Measurements from ENCODE around the gene SYNGR4.

The SYNGR4 gene

GRCh38 chr19:48398375-48399235, 34.4 kb downstream of the SYNGR4 start:
- peaks cover 16% of the 10 kb centered on the region for H3K4me1 ChIP-seq (ENCODE audit: control insufficient read depth, insufficient read depth, low read length)
- no peak overlapping the region for H3K27ac ChIP-seq (ENCODE audit: low read length)
- no peaks in the 10 kb centered on the region for H3K36me3 ChIP-seq (ENCODE audit: control insufficient read depth in 2 of 2, insufficient read depth in 2 of 2, low read length in 2 of 2)
- peaks cover 43 to 45% of the 10 kb centered on the region in 2 donors for H3K27me3 ChIP-seq (ENCODE audit: control insufficient read depth in 1 of 2, insufficient read depth in 2 of 2, low read length in 2 of 2)
- peak overlapping the region in 1 of 2 donors; percentile 47 for H3K4me3 ChIP-seq (ENCODE audit: low read length in 2 of 2)
- H3K9ac ChIP-seq (ENCODE audit: low read length in 2 of 2): no peak overlapping the region
- H3K9me3 ChIP-seq (ENCODE audit: control insufficient read depth in 2 of 2, low read length in 2 of 2): no peaks in the 10 kb centered on the region

- H3K4me1 ChIP-seq (ENCODE audit: control insufficient read depth, insufficient read depth, low read length): peaks cover 7% of the 10 kb centered on the region
- H3K4me3 ChIP-seq (ENCODE audit: low read length in 2 of 2): peak overlapping the region in 1 of 2 donors; percentile 54
- no peaks in the 10 kb centered on the region for H3K36me3 ChIP-seq (ENCODE audit: control insufficient read depth in 2 of 2, insufficient read depth in 2 of 2, low read length in 2 of 2)
- H3K27ac ChIP-seq (ENCODE audit: low read length): no peak overlapping the region
- no peaks in the 10 kb centered on the region for H3K9me3 ChIP-seq (ENCODE audit: control insufficient read depth in 2 of 2, low read length in 2 of 2)
- H3K9ac ChIP-seq (ENCODE audit: low read length in 2 of 2): no peak overlapping the region
- peaks cover 30% of the 10 kb centered on the region in 2 donors for H3K27me3 ChIP-seq (ENCODE audit: control insufficient read depth in 1 of 2, insufficient read depth in 2 of 2, low read length in 2 of 2)
Measured at GRCh38 chr19:48400018-48400742, 36.0 kb downstream of the SYNGR4 start.

- peaks cover 5 to 6% of the 10 kb centered on the region in 2 donors for H3K9me3 ChIP-seq (ENCODE audit: control insufficient read depth in 2 of 2, low read length in 2 of 2)
- H3K9ac ChIP-seq (ENCODE audit: low read length in 2 of 2): no peak overlapping the region
- peaks cover 19 to 26% of the 10 kb centered on the region in 2 donors for H3K27me3 ChIP-seq (ENCODE audit: control insufficient read depth in 1 of 2, insufficient read depth in 2 of 2, low read length in 2 of 2)
- H3K36me3 ChIP-seq (ENCODE audit: control insufficient read depth in 2 of 2, insufficient read depth in 2 of 2, low read length in 2 of 2): no peaks in the 10 kb centered on the region
- no peak overlapping the region for H3K27ac ChIP-seq (ENCODE audit: low read length)
- H3K4me1 ChIP-seq (ENCODE audit: control insufficient read depth, insufficient read depth, low read length): peaks cover 7% of the 10 kb centered on the region
- H3K4me3 ChIP-seq (ENCODE audit: low read length in 2 of 2): no peak overlapping the region
Measured at GRCh38 chr19:48401287-48401686, 37.1 kb downstream of the SYNGR4 start.

GRCh38 chr19:48403606-48404005, 39.4 kb downstream of the SYNGR4 start:
- Histone ChIP-seq H3K4me1 (ENCODE audit: control insufficient read depth, insufficient read depth, low read length) (peaks cover 5% of the 10 kb centered on the region), H3K4me3 (ENCODE audit: low read length in 2 of 2) (no peak overlapping the region), H3K27me3 (ENCODE audit: control insufficient read depth in 1 of 2, insufficient read depth in 2 of 2, low read length in 2 of 2) (peaks cover 0 to 8% of the 10 kb centered on the region in 2 donors), H3K9ac (ENCODE audit: low read length in 2 of 2) (no peak overlapping the region), H3K27ac (ENCODE audit: low read length) (no peak overlapping the region), H3K9me3 (ENCODE audit: control insufficient read depth in 2 of 2, low read length in 2 of 2) (peaks cover 5 to 6% of the 10 kb centered on the region in 2 donors), H3K36me3 (ENCODE audit: control insufficient read depth in 2 of 2, insufficient read depth in 2 of 2, low read length in 2 of 2) (no peaks in the 10 kb centered on the region)

- Histone ChIP-seq H3K36me3 (ENCODE audit: control insufficient read depth in 2 of 2, insufficient read depth in 2 of 2, low read length in 2 of 2) (no peaks in the 10 kb centered on the region), H3K9me3 (ENCODE audit: control insufficient read depth in 2 of 2, low read length in 2 of 2) (peaks cover 5 to 6% of the 10 kb centered on the region in 2 donors), H3K9ac (ENCODE audit: low read length in 2 of 2) (no peak overlapping the region), H3K4me3 (ENCODE audit: low read length in 2 of 2) (no peak overlapping the region), H3K27ac (ENCODE audit: low read length) (no peak overlapping the region), H3K4me1 (ENCODE audit: control insufficient read depth, insufficient read depth, low read length) (peaks cover 3% of the 10 kb centered on the region), H3K27me3 (ENCODE audit: control insufficient read depth in 1 of 2, insufficient read depth in 2 of 2, low read length in 2 of 2) (peaks cover 0 to 8% of the 10 kb centered on the region in 2 donors)
Measured at GRCh38 chr19:48405010-48405659, 41.0 kb downstream of the SYNGR4 start.

- Histone ChIP-seq H3K4me3 (ENCODE audit: low read length in 2 of 2) (no peak overlapping the region), H3K9ac (ENCODE audit: low read length in 2 of 2) (no peak overlapping the region), H3K27ac (ENCODE audit: low read length) (no peak overlapping the region), H3K9me3 (ENCODE audit: control insufficient read depth in 2 of 2, low read length in 2 of 2) (peaks cover 5 to 6% of the 10 kb centered on the region in 2 donors), H3K36me3 (ENCODE audit: control insufficient read depth in 2 of 2, insufficient read depth in 2 of 2, low read length in 2 of 2) (no peaks in the 10 kb centered on the region), H3K27me3 (ENCODE audit: control insufficient read depth in 1 of 2, insufficient read depth in 2 of 2, low read length in 2 of 2) (peaks cover 0 to 8% of the 10 kb centered on the region in 2 donors), H3K4me1 (ENCODE audit: control insufficient read depth, insufficient read depth, low read length) (no peaks in the 10 kb centered on the region)
Measured at GRCh38 chr19:48405850-48406249, 41.7 kb downstream of the SYNGR4 start.

- Histone ChIP-seq H3K27me3 (ENCODE audit: control insufficient read depth in 1 of 2, insufficient read depth in 2 of 2, low read length in 2 of 2) (peaks cover 24 to 30% of the 10 kb centered on the region in 2 donors), H3K9me3 (ENCODE audit: control insufficient read depth in 2 of 2, low read length in 2 of 2) (no peaks in the 10 kb centered on the region), H3K36me3 (ENCODE audit: control insufficient read depth in 2 of 2, insufficient read depth in 2 of 2, low read length in 2 of 2) (no peaks in the 10 kb centered on the region), H3K4me1 (ENCODE audit: control insufficient read depth, insufficient read depth, low read length) (peaks cover 6% of the 10 kb centered on the region), H3K4me3 (ENCODE audit: low read length in 2 of 2) (no peak overlapping the region), H3K27ac (ENCODE audit: low read length) (no peak overlapping the region), H3K9ac (ENCODE audit: low read length in 2 of 2) (no peak overlapping the region)
Measured at GRCh38 chr19:48413879-48414587, 49.9 kb downstream of the SYNGR4 start.

GRCh38 chr19:48415395-48415794, 51.2 kb downstream of the SYNGR4 start:
- H3K4me1 ChIP-seq (ENCODE audit: control insufficient read depth, insufficient read depth, low read length): peaks cover 6% of the 10 kb centered on the region
- H3K36me3 ChIP-seq (ENCODE audit: control insufficient read depth in 2 of 2, insufficient read depth in 2 of 2, low read length in 2 of 2): no peaks in the 10 kb centered on the region
- no peak overlapping the region for H3K9ac ChIP-seq (ENCODE audit: low read length in 2 of 2)
- no peaks in the 10 kb centered on the region for H3K9me3 ChIP-seq (ENCODE audit: control insufficient read depth in 2 of 2, low read length in 2 of 2)
- H3K4me3 ChIP-seq (ENCODE audit: low read length in 2 of 2): no peak overlapping the region
- no peak overlapping the region for H3K27ac ChIP-seq (ENCODE audit: low read length)
- H3K27me3 ChIP-seq (ENCODE audit: control insufficient read depth in 1 of 2, insufficient read depth in 2 of 2, low read length in 2 of 2): peaks cover 24 to 30% of the 10 kb centered on the region in 2 donors

GRCh38 chr19:48415806-48416221, 51.6 kb downstream of the SYNGR4 start:
- H3K4me3 ChIP-seq (ENCODE audit: low read length in 2 of 2): no peak overlapping the region
- peaks cover 24 to 30% of the 10 kb centered on the region in 2 donors for H3K27me3 ChIP-seq (ENCODE audit: control insufficient read depth in 1 of 2, insufficient read depth in 2 of 2, low read length in 2 of 2)

GRCh38 chr19:48417421-48417820, 53.3 kb downstream of the SYNGR4 start:
- H3K27me3 ChIP-seq (ENCODE audit: control insufficient read depth in 1 of 2, insufficient read depth in 2 of 2, low read length in 2 of 2): peaks cover 24 to 30% of the 10 kb centered on the region in 2 donors

More at GRCh38 chr19:48415806-48416221, 51.6 kb downstream of the SYNGR4 start:
- Histone ChIP-seq H3K36me3 (ENCODE audit: control insufficient read depth in 2 of 2, insufficient read depth in 2 of 2, low read length in 2 of 2) (no peaks in the 10 kb centered on the region), H3K9me3 (ENCODE audit: control insufficient read depth in 2 of 2, low read length in 2 of 2) (no peaks in the 10 kb centered on the region), H3K4me1 (ENCODE audit: control insufficient read depth, insufficient read depth, low read length) (peaks cover 6% of the 10 kb centered on the region), H3K9ac (ENCODE audit: low read length in 2 of 2) (no peak overlapping the region), H3K27ac (ENCODE audit: low read length) (no peak overlapping the region)

More at GRCh38 chr19:48417421-48417820, 53.3 kb downstream of the SYNGR4 start:
- H3K36me3 ChIP-seq (ENCODE audit: control insufficient read depth in 2 of 2, insufficient read depth in 2 of 2, low read length in 2 of 2): no peaks in the 10 kb centered on the region
- H3K9me3 ChIP-seq (ENCODE audit: control insufficient read depth in 2 of 2, low read length in 2 of 2): no peaks in the 10 kb centered on the region
- H3K4me3 ChIP-seq (ENCODE audit: low read length in 2 of 2): no peak overlapping the region
- no peak overlapping the region for H3K27ac ChIP-seq (ENCODE audit: low read length)
- peaks cover 6% of the 10 kb centered on the region for H3K4me1 ChIP-seq (ENCODE audit: control insufficient read depth, insufficient read depth, low read length)
- H3K9ac ChIP-seq (ENCODE audit: low read length in 2 of 2): no peak overlapping the region

Data from stomach smooth muscle (tissue), 2 donors.